Measurements from ENCODE around the gene PTTG1.

DNA sequence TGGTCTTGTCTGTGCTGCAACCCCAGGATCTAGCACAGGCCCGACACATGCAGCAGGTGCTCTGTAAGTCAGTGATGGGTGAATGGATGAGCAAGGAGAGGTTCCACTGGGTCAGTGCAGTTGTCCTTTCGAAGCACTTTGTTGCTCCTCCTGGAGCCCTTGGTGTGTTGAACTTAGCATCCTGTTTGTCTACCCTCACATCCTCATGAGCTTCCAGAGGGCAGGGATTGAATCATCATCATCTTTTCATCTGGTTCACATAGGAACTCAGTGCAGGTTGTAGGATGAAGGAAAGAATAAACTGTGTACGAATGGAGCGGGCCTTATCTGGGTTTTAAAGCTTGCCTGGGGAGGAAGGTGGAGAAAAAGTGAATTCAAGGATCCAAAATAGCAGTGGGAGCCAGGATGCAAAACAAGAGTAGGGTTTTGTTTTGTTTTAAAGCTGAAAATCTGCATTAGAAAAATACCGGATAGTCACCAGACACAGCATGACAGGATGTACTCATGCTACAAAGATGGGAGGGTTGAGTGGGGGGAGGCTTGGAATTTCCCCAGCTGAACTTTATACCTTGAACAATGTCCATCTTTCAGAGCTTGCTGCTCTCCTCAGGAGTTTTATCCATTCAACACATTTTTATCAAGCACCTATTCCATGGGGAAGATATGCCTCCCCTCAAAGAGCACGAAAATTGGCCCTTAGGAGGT, 55.8 kb downstream of the PTTG1 start:
- TF ChIP-seq CTCF (IDR thresholded peaks at IDR 0.05) = no peak
- no peak for TF ChIP-seq POLR2A (IDR thresholded peaks at IDR 0.05)

Measured in testis (tissue), 2 donors.